ENCODE measurements around the gene PRKCH.

DNA sequence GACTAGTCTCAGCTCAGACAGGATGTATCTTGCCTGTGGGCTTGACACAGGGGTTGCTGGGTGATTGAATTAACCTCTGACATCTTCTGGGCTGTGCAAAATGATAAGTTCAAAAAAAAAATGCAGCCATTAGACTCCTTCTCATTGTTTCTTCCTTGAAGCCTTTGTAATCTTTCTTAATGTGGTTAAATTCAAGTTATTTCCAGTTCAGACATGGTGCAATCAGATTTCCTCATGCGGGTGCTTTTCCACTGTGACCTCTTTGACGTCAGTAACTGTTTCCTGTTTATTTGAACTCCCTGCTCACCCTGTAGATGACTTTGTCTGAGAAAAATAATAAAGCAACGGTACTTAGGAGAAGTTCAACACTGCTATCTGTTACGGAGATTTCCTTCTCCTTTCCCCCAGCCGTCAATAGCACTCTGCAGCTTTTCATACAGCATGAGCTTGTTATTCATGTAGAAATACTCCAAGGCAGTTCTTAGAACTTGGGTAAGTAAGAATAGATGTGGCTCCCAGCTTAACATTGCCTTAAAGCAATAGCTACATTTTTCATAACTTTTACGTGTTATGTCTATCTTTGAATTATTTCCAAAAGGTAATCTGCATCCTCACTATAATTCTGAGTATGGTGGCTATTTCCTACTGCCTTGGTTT, 155.5 kb downstream of the PRKCH start:
- TF ChIP-seq POLR2A (IDR thresholded peaks at IDR 0.05; ENCODE audit: low read length) (no peak), GATA1 (IDR thresholded peaks at IDR 0.05; ENCODE audit: low read depth, low read length) (no peak)
